ENCODE results near the gene TRPM2.

- TF ChIP-seq POLR2A (IDR thresholded peaks at IDR 0.05; ENCODE audit: low read depth, low read length) (no peak), POLR2AphosphoS5 (IDR thresholded peaks at IDR 0.05; ENCODE audit: low read depth, low read length) (no peak), TAF1 (IDR thresholded peaks at IDR 0.05; ENCODE audit: low read depth, low read length) (no peak), POU2F2 (IDR thresholded peaks at IDR 0.05; ENCODE audit: low read depth, low read length) (no peak), PAX5 (IDR thresholded peaks at IDR 0.05; ENCODE audit: insufficient read depth, low read length, severe bottlenecking) (no peak)
Measured at GRCh38 chr21:44449473-44450363, 96.3 kb downstream of the TRPM2 start.
